ENCODE measurements around the gene C8B. TPM values are rescaled to one million over a fixed set of nuclear protein-coding genes. Genes with fewer than 3 reads are reported as not detected.

Gene C8B
- total RNA-seq, 1 donor from 2014 or later: not detected

DNA sequence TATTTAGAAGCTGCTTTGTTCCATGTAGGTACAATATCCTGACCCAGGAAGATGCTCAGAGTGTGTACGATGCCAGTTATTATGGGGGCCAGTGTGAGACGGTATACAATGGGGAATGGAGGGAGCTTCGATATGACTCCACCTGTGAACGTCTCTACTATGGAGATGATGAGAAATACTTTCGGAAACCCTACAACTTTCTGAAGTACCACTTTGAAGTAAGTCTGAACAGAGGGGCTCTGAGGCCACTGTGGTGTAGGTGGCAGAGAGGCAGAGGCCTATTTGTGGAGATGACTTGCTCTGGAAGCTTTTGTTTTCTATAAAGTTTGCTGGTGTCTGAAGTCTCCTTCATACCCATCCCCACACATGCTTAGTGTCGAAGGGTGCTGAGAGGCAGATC is 84.4 kb downstream of the C8B start:
- no peak for TF ChIP-seq CTCF (IDR thresholded peaks at IDR 0.05; ENCODE audit: partially characterized antibody, unreplicated experiment)
- no peaks in the 10 kb centered on the region for H3K4me1 Mint-ChIP-seq (ENCODE audit: low read depth, unreplicated experiment)

DNA sequence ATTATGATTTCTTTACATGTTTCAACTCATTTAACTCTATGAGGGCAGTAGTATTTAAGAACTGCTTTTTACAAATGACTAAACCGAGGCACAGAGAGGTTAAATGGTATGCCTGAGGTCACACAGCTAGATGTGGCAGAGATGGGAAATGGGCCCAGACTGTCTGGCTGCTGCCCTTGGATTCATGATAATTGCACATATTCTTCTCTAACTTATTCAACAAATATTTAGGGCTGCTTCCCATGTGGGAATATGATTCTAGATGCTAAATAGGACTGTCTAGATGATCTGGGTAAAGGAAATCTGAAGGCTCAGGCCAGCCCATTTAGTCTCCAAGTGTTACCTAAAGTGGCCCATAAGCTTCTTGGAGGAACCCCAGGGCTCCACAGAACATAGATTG is 85.0 kb downstream of the C8B start:
- Mint-ChIP-seq H3K4me3 (ENCODE audit: unreplicated experiment) (no peak overlapping the region), H3K4me1 (ENCODE audit: low read depth, unreplicated experiment) (peaks cover under 1% of the 10 kb centered on the region), H3K27me3 (ENCODE audit: unreplicated experiment) (no peaks in the 10 kb centered on the region), H3K27ac (ENCODE audit: unreplicated experiment) (no peak overlapping the region), H3K9me3 (ENCODE audit: unreplicated experiment) (peaks cover under 1% of the 10 kb centered on the region), H3K36me3 (ENCODE audit: unreplicated experiment) (no peaks in the 10 kb centered on the region)
- TF ChIP-seq CTCF (IDR thresholded peaks at IDR 0.05; ENCODE audit: partially characterized antibody, unreplicated experiment): no peak
- DNase-seq: no peak

More for the DNA sequence above, 84.4 kb downstream of the C8B start:
- Mint-ChIP-seq H3K9me3 (ENCODE audit: unreplicated experiment) (no peaks in the 10 kb centered on the region), H3K36me3 (ENCODE audit: unreplicated experiment) (no peaks in the 10 kb centered on the region), H3K27ac (ENCODE audit: unreplicated experiment) (no peak overlapping the region), H3K27me3 (ENCODE audit: unreplicated experiment) (no peaks in the 10 kb centered on the region), H3K4me3 (ENCODE audit: unreplicated experiment) (no peak overlapping the region)
- DNase-seq: no peak

Other genes starting within 250 kb of the C8B start
- not detected for gene FYB2, start 146.6 kb downstream of the C8B start, total RNA-seq (ENCODE audit: unreplicated experiment)
- gene C8A, start 111.2 kb downstream of the C8B start, total RNA-seq (ENCODE audit: unreplicated experiment): not detected